Neural cell (in vitro differentiated cells): Measurements from ENCODE around the gene SELENOW. TPM values are rescaled to one million over a fixed set of nuclear protein-coding genes. Genes with fewer than 3 reads are reported as not detected.

Experiments used
- H2AFZ ChIP-seq: fragments of 200-600, 300-800 bp; sonication (generic), shearing (Covaris generic); 2 replicates; pipeline ENCODE4 v1.6.0; 2014; ENCODE audit warnings: low read depth, mild to moderate bottlenecking, antibody characterized with exemption, low read length, moderate library complexity
- H3F3A ChIP-seq: fragments of 200-600 bp; shearing (Covaris generic); 2 replicates; pipeline ENCODE4 v1.6.1; 2016; ENCODE audit warnings: mild to moderate bottlenecking, moderate library complexity, mixed read lengths, antibody characterized with exemption, low read length; ENCODE audit not compliant: insufficient read depth, poor library complexity, severe bottlenecking
- H3K27ac ChIP-seq: fragments of 200-600, 300-800 bp; sonication (generic), shearing (Covaris generic); 2 replicates; pipeline ENCODE4 v1.5.1; 2014; ENCODE audit warnings: mild to moderate bottlenecking, low read length, moderate library complexity
- H3K27me3 ChIP-seq: fragments of 300-800, 200-600 bp; sonication (generic), shearing (Covaris generic); 2 replicates; pipeline ENCODE4 v1.6.0; 2014; ENCODE audit warnings: mild to moderate bottlenecking, low read depth, low read length, moderate library complexity; ENCODE audit not compliant: insufficient read depth
- H3K36me3 ChIP-seq: fragments of 300-800, 200-600 bp; sonication (generic), shearing (Covaris generic); 2 replicates; pipeline ENCODE4 v1.5.1; 2014; ENCODE audit warnings: mild to moderate bottlenecking, antibody characterized with exemption, low read length, moderate library complexity; ENCODE audit not compliant: insufficient read depth
- H3K4me2 ChIP-seq: fragments of 300-800, 200-600 bp; sonication (generic), shearing (Covaris generic); 2 replicates; pipeline ENCODE4 v1.6.0; 2014; ENCODE audit warnings: mild to moderate bottlenecking, low read length
- H3K4me3 ChIP-seq: fragments of 300-800, 200-600 bp; sonication (generic), shearing (Covaris generic); 2 replicates; pipeline ENCODE4 v1.5.1; 2014; ENCODE audit warnings: mild to moderate bottlenecking, low read length, moderate library complexity
- H3K79me2 ChIP-seq: fragments of 200-600 bp; shearing (Covaris generic); replicated peaks from 2 replicates; pipeline ENCODE4 v1.6.0; 2014; ENCODE audit warnings: mild to moderate bottlenecking, low read length, moderate library complexity; ENCODE audit not compliant: insufficient read depth
- H3K9ac ChIP-seq: fragments of 300-800, 200-600 bp; sonication (generic), shearing (Covaris generic); 2 replicates; pipeline ENCODE4 v1.6.1; 2016; ENCODE audit warnings: mild to moderate bottlenecking, low read length, mixed read lengths
- H3K9me2 ChIP-seq: fragments of 200-600 bp; shearing (Covaris generic); 2 replicates; pipeline ENCODE4 v1.6.1; 2016; ENCODE audit warnings: mild to moderate bottlenecking, low read length, mixed read lengths; ENCODE audit not compliant: insufficient read depth
- H3K9me3 ChIP-seq: fragments of 200-600, 300-800 bp; sonication (generic), shearing (Covaris generic); 2 replicates; pipeline ENCODE4 v1.6.1; 2016; ENCODE audit warnings: mild to moderate bottlenecking, mixed run types, low read length, moderate library complexity, mixed read lengths
- H4K20me1 ChIP-seq: fragments of 200-600 bp; shearing (Covaris generic); 2 replicates; pipeline ENCODE4 v1.6.1; 2016; ENCODE audit warnings: mild to moderate bottlenecking, mixed run types; ENCODE audit not compliant: insufficient read depth
- CTCF ChIP-seq: fragments of 450-650 bp; IDR thresholded peaks from 2 replicates; pipeline ENCODE4 v1.5.1; 2014; ENCODE audit warnings: antibody characterized with exemption, mild to moderate bottlenecking, moderate library complexity; ENCODE audit not compliant: poor library complexity, severe bottlenecking
- EP300 ChIP-seq: fragments of 450-650 bp; conservative IDR thresholded peaks from 2 replicates; pipeline ENCODE4 v1.6.1; 2014; ENCODE audit warnings: antibody characterized with exemption, mild to moderate bottlenecking, moderate library complexity; ENCODE audit not compliant: poor library complexity, severe bottlenecking
- EZH2 ChIP-seq: fragments of 200-600, 300-800 bp; shearing (Covaris generic), sonication (generic); IDR thresholded peaks from 2 replicates; pipeline ENCODE4 v1.6.1; 2014; ENCODE audit warnings: antibody characterized with exemption, low read length, borderline replicate concordance, mild to moderate bottlenecking; ENCODE audit not compliant: insufficient read depth, poor library complexity, severe bottlenecking
- MXI1 ChIP-seq: fragments of 450-650 bp; conservative IDR thresholded peaks from 2 replicates; pipeline ENCODE4 v1.6.1; 2014; ENCODE audit warnings: antibody characterized with exemption, mild to moderate bottlenecking; ENCODE audit not compliant: poor library complexity, severe bottlenecking
- POLR2AphosphoS5 ChIP-seq: IDR thresholded peaks from 2 replicates; pipeline ENCODE4 v1.6.1; 2012
- RAD21 ChIP-seq: fragments of 450-650 bp; conservative IDR thresholded peaks from 2 replicates; pipeline ENCODE4 v1.6.1; 2014; ENCODE audit warnings: antibody characterized with exemption, mild to moderate bottlenecking, moderate library complexity
- SMC3 ChIP-seq: fragments of 450-650 bp; conservative IDR thresholded peaks from 2 replicates; pipeline ENCODE4 v1.6.1; 2014; ENCODE audit warnings: antibody characterized with exemption, mild to moderate bottlenecking, moderate library complexity; ENCODE audit not compliant: poor library complexity
- TAF1 ChIP-seq: IDR thresholded peaks from 2 replicates; pipeline ENCODE4 v1.6.1; 2012; ENCODE audit warnings: low read depth
- polyA plus RNA-seq: library from polyadenylated mRNA; depleted of rRNA; stranded (reverse); fragments of >200 nt; gene quantifications from 2 replicates; pipeline ENCODE4 v1.2.3, GENCODE V29; 2014
- TF ChIP-seq, protein P1 (sequence below): IDR thresholded peaks from 2 replicates; pipeline ENCODE4 v1.6.1; 2012; ENCODE audit warnings: borderline replicate concordance

SELENOW gene
- polyA plus RNA-seq, 1 donor from 2014 or later = 811 TPM

- H3K9ac ChIP-seq = no peak overlapping the region
- H3K9me3 ChIP-seq = no peaks in the 10 kb centered on the region
- no peaks in the 10 kb centered on the region for H3K36me3 ChIP-seq
- no peak for TF ChIP-seq POLR2AphosphoS5
- no peak for TF ChIP-seq MXI1
- TF ChIP-seq RAD21 = no peak
- no peak for TF ChIP-seq TAF1
- no peak for TF ChIP-seq SMC3
- TF ChIP-seq CTCF = no peak
- TF ChIP-seq EP300 = no peak
- TF ChIP-seq, protein P1, sequence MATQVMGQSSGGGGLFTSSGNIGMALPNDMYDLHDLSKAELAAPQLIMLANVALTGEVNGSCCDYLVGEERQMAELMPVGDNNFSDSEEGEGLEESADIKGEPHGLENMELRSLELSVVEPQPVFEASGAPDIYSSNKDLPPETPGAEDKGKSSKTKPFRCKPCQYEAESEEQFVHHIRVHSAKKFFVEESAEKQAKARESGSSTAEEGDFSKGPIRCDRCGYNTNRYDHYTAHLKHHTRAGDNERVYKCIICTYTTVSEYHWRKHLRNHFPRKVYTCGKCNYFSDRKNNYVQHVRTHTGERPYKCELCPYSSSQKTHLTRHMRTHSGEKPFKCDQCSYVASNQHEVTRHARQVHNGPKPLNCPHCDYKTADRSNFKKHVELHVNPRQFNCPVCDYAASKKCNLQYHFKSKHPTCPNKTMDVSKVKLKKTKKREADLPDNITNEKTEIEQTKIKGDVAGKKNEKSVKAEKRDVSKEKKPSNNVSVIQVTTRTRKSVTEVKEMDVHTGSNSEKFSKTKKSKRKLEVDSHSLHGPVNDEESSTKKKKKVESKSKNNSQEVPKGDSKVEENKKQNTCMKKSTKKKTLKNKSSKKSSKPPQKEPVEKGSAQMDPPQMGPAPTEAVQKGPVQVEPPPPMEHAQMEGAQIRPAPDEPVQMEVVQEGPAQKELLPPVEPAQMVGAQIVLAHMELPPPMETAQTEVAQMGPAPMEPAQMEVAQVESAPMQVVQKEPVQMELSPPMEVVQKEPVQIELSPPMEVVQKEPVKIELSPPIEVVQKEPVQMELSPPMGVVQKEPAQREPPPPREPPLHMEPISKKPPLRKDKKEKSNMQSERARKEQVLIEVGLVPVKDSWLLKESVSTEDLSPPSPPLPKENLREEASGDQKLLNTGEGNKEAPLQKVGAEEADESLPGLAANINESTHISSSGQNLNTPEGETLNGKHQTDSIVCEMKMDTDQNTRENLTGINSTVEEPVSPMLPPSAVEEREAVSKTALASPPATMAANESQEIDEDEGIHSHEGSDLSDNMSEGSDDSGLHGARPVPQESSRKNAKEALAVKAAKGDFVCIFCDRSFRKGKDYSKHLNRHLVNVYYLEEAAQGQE = no peak
- no peak for TF ChIP-seq EZH2
- H3F3A ChIP-seq = no peaks in the 10 kb centered on the region
- no peaks in the 10 kb centered on the region for H3K27me3 ChIP-seq
- H4K20me1 ChIP-seq = no peaks in the 10 kb centered on the region
- H3K4me2 ChIP-seq = no peak overlapping the region
- H3K79me2 ChIP-seq = peaks cover 12% of the 10 kb centered on the region
- H2AFZ ChIP-seq = no peak overlapping the region
- no peak overlapping the region for H3K27ac ChIP-seq
- H3K9me2 ChIP-seq = no peaks in the 10 kb centered on the region
- H3K4me3 ChIP-seq = no peak overlapping the region
Measured at GRCh38 chr19:47749326-47749725, 29.2 kb upstream of the SELENOW start.

DNA sequence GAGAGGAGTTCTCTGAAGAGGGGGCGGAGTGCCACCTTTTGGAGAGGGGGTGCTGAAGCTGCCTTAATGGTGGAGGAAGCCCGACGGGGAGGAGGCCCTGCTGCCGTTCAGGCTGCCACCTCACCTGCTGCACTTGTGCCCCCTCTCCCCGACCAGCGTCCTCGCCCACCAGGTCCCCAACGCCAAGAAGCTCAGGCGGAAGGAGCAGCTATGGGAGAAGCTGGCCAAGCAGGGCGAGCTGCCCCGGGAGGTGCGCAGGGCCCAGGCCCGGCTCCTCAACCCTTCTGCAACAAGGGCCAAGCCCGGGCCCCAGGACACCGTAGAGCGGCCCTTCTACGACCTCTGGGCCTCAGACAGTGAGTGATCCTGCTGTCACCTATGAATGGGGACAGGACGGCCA is 27.8 kb upstream of the SELENOW start:
- Histone ChIP-seq H3K9ac (no peak overlapping the region), H3K4me2 (no peak overlapping the region), H3F3A (no peaks in the 10 kb centered on the region), H3K9me2 (no peaks in the 10 kb centered on the region), H2AFZ (no peak overlapping the region), H3K36me3 (no peaks in the 10 kb centered on the region), H4K20me1 (no peaks in the 10 kb centered on the region), H3K9me3 (no peaks in the 10 kb centered on the region), H3K27me3 (no peaks in the 10 kb centered on the region), H3K79me2 (peaks cover 12% of the 10 kb centered on the region), H3K4me3 (no peak overlapping the region), H3K27ac (no peak overlapping the region)
- no peak for TF ChIP-seq SMC3
- no peak for TF ChIP-seq POLR2AphosphoS5
- TF ChIP-seq, protein P1 = no peak
- TF ChIP-seq MXI1 = no peak
- TF ChIP-seq RAD21 = no peak
- TF ChIP-seq EZH2 = no peak
- no peak for TF ChIP-seq EP300
- TF ChIP-seq CTCF = no peak
- no peak for TF ChIP-seq TAF1
